ENCODE measurements around the gene RCE1. TPM values are rescaled to one million over a fixed set of nuclear protein-coding genes. Genes with fewer than 3 reads are reported as not detected.
"Not testable (repeated sequence)": the region's sequence is repeated elsewhere in the genome, so short reads cannot be mapped to it uniquely, and the experiment has no call there.

Gene RCE1, protein sequence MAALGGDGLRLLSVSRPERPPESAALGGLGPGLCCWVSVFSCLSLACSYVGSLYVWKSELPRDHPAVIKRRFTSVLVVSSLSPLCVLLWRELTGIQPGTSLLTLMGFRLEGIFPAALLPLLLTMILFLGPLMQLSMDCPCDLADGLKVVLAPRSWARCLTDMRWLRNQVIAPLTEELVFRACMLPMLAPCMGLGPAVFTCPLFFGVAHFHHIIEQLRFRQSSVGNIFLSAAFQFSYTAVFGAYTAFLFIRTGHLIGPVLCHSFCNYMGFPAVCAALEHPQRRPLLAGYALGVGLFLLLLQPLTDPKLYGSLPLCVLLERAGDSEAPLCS
- total RNA-seq (10 to 100 TPM; 14.5 to 27.9 (median 18.1) TPM), polyA plus RNA-seq (10 to 100 TPM; 10.0 to 19.3 (median 14.2) TPM)
- long read RNA-seq, donor 1, transcript RCE1-201 (8 exons, 1,485 nt): major isoform, 8 of 11 reads
- long read RNA-seq, donor 1, partial matches to known transcripts: 0 of 11 reads
- long read RNA-seq, donor 1, other reads (novel, unspliced or antisense): 0 of 11 reads
- long read RNA-seq, donor 2, partial matches to known transcripts: 0 of 4 reads
- long read RNA-seq, donor 2, other reads (novel, unspliced or antisense): 0 of 4 reads

DNA sequence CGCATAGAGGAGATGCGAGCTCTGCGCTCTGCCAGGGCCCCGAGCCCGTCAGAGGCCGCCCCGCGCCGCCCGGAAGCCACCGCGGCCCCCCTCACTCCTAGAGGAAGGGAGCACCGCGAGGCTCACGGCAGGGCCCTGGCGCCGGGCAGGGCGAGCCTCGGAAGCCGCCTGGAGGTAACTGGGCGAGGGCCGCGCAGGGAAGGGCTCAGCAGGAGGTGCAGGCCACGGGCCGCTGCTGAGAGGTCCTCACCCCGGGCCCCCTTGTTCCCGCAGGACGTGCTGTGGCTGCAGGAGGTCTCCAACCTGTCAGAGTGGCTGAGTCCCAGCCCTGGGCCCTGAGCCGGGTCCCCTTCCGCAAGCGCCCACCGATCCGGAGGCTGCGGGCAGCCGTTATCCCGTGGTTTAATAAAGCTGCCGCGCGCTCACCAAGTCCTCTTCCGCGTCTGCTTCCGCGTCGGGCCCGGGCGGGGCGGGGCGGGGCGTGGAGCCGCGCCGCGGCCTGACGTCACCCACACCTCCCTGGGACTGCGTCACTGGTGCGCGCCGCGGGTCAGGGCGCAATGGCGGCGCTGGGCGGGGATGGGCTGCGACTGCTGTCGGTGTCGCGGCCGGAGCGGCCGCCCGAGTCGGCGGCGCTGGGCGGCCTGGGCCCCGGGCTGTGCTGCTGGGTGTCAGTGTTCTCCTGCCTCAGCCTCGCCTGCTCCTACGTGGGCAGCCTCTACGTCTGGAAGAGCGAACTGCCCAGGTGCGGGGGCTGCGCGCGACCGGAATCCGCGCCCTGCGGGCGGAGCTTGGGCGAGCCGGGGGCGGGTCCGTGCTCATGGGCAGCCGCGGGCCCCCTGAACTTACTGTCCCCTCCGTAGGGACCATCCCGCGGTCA, at the start of gene RCE1:
Gene RCE1 (plus strand): TSS at position 546 of the 880 bp plus-strand sequence. CDS start 15 bp downstream, at position 561.
- Histone ChIP-seq H3K36me3 (peaks cover 0 to 57% (median 29%) of the 10 kb centered on the region in 6 donors), H3K4me3 (peak within 1 kb of the TSS; percentile 70 to 99 (median 93)), H3K9me3 (no peaks in the 10 kb centered on the region), H3K4me1 (peaks cover 21 to 70% (median 50%) of the 10 kb centered on the region in 6 donors), H3K27me3 (replicated peaks in 1 of 7) (no peaks in the 10 kb centered on the region), H3K27ac (peak within 1 kb of the TSS; percentile 91 to 100 (median 99))
- intact Hi-C loops (cut with DNase I; ENCODE audit: low total_unique reads): no loop called here
- peak; percentile 97 for DNase-seq
- TF ChIP-seq, protein P1, sequence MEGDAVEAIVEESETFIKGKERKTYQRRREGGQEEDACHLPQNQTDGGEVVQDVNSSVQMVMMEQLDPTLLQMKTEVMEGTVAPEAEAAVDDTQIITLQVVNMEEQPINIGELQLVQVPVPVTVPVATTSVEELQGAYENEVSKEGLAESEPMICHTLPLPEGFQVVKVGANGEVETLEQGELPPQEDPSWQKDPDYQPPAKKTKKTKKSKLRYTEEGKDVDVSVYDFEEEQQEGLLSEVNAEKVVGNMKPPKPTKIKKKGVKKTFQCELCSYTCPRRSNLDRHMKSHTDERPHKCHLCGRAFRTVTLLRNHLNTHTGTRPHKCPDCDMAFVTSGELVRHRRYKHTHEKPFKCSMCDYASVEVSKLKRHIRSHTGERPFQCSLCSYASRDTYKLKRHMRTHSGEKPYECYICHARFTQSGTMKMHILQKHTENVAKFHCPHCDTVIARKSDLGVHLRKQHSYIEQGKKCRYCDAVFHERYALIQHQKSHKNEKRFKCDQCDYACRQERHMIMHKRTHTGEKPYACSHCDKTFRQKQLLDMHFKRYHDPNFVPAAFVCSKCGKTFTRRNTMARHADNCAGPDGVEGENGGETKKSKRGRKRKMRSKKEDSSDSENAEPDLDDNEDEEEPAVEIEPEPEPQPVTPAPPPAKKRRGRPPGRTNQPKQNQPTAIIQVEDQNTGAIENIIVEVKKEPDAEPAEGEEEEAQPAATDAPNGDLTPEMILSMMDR (IDR thresholded peaks at IDR 0.05 in 8 of 11, conservative IDR thresholded peaks at IDR 0.05 in 3 of 11): peak in 2 of 11 experiments; percentile 9 to 30
- TF ChIP-seq POLR2AphosphoS5 (IDR thresholded peaks at IDR 0.05): peak in 2 of 3 donors; percentile 97 to 98
- TF ChIP-seq POLR2A (IDR thresholded peaks at IDR 0.05): peak; percentile 37 to 93 (median 76)
- 0 to 1% (median 0%) methylated on average over 25 to 98 of the region's 98 CpGs for WGBS, 5 donors

DNA sequence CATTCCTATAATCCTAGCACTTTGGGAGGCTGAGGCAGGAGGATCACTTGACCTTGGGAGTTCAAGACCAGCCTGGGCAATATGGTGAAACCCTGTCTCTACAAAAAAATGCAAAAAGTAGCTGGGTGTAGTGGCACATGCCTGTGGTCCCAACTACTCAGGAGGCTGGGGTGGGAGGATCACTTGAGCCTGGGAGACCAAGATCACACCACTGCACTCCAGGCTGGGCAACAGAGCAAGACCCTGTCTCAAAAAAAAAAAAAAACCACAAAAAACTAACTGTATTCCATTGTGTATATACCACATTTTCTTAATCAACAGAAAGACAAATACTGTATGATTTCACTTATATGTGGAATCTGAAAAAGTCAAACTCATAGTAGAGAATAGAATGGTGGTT, 43.4 kb upstream of the RCE1 start:
- H3K27me3 ChIP-seq (replicated peaks in 1 of 7); intact Hi-C loops (cut with DNase I; ENCODE audit: low total_unique reads); H3K36me3 ChIP-seq; H3K9me3 ChIP-seq; H3K4me3 ChIP-seq; DNase-seq: not testable (repeated sequence)
- H3K27ac ChIP-seq: peak overlapping the region in 6 of 8 donors; percentile 56 to 84 (median 71)
- H3K4me1 ChIP-seq: peaks cover 0 to 34% (median 3%) of the 10 kb centered on the region in 6 donors

DNA sequence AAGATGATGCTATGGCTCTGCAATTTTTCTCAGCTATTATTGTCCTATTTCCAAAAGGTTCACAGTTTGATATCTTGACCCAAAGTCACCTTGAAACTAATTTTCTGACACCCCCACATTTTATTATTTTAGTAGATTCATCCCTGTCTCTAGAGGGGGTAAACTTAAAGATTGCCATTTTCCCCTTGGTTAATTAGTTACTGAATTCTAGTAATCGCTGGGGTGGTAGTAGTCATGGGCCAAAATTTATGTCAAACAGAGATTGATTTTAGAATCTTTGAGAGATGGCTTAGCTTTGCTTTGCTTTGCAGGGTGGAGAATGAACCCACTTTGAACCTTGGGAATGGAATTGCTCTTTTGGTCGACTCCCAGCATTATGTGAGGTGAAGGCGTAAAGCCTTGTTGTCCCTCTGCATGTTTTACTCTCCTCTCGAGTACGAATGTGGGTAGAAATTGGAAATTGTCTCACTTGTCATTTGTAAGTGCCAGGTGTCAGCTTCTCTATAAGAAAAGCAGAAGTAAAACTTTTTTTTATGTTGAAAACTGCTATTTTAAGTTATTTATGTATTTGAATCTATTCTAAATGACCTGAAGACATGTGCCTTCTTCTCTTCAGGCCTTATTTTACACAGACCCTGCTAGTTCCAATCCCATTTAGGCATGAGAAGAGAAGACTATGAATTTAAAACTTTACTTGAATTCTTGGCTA, 42.4 kb upstream of the RCE1 start:
- intact Hi-C loops (cut with DNase I; ENCODE audit: low total_unique reads): no loop called here
- Histone ChIP-seq H3K36me3 (no peaks in the 10 kb centered on the region), H3K27me3 (replicated peaks in 1 of 7) (no peaks in the 10 kb centered on the region), H3K9me3 (no peaks in the 10 kb centered on the region), H3K27ac (peak overlapping the region; percentile 42 to 84 (median 69)), H3K4me3 (no peak overlapping the region), H3K4me1 (peaks cover 0 to 34% (median 3%) of the 10 kb centered on the region in 6 donors)
- WGBS, 5 donors: 58 to 73% (median 65%) methylated on average over 5 of the region's 5 CpGs
- no peak for DNase-seq
- TF ChIP-seq POLR2A (IDR thresholded peaks at IDR 0.05) (no peak), POLR2AphosphoS5 (IDR thresholded peaks at IDR 0.05) (no peak)
- TF ChIP-seq, protein P1 (IDR thresholded peaks at IDR 0.05 in 8 of 11, conservative IDR thresholded peaks at IDR 0.05 in 3 of 11): no peak

DNA sequence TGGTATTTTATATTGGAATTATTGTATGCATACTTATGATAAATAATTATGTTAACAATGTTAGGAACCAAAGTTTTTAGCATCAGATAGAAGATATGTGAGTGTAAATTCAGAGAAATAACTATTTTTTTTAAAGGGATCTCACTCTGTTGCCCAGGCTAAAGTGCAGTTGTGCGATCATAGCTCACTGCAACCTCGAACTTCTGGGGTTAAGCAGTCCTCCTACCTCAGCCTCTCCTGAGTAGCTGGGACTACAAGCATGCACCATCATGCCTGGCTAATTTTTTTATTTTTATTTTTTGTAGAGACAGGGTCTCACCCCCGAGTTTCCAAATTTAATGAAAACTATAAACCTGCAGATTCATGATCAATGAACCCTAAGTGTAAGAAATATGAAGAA, 33.6 kb upstream of the RCE1 start:
- Histone ChIP-seq H3K4me3 (no peak overlapping the region), H3K27me3 (replicated peaks in 1 of 7) (no peaks in the 10 kb centered on the region), H3K27ac (no peak overlapping the region), H3K4me1 (no peaks in the 10 kb centered on the region), H3K9me3 (no peaks in the 10 kb centered on the region), H3K36me3 (peaks cover 0 to 3% (median 0%) of the 10 kb centered on the region in 6 donors)
- DNase-seq: no peak
- intact Hi-C loops (cut with DNase I; ENCODE audit: low total_unique reads): no loop called here
- TF ChIP-seq POLR2AphosphoS5 (IDR thresholded peaks at IDR 0.05): no peak
- TF ChIP-seq, protein P1 (IDR thresholded peaks at IDR 0.05 in 8 of 11, conservative IDR thresholded peaks at IDR 0.05 in 3 of 11): no peak
- no peak for TF ChIP-seq POLR2A (IDR thresholded peaks at IDR 0.05)
- 93 to 98% (median 96%) methylated on average over 3 of the region's 3 CpGs for WGBS, 5 donors

All from spleen (tissue), 13 donors.